NB4 (cell line): ENCODE data around the gene RAD52.
"Not testable (repeated sequence)": the region's sequence is repeated elsewhere in the genome, so short reads cannot be mapped to it uniquely, and the experiment has no call there.

Experiments used
- CTCF ChIP-seq: IDR thresholded peaks from one replicate; pipeline ENCODE4 v1.5.1; 2012; ENCODE audit warnings: low read depth, low read length
- POLR2A ChIP-seq: IDR thresholded peaks from 2 replicates; pipeline ENCODE4 v1.6.1; 2011; ENCODE audit warnings: mild to moderate bottlenecking; ENCODE audit not compliant: insufficient read length; ENCODE audit errors: extremely low read depth

- not testable (repeated sequence) for TF ChIP-seq CTCF, POLR2A
These were observed 13.6 kb downstream of the RAD52 start for GRCh38 chr12:935891-936290.
